Neural cell (in vitro differentiated cells): ENCODE results near the gene MYBPC1. TPM values are rescaled to one million over a fixed set of nuclear protein-coding genes. Genes with fewer than 3 reads are reported as not detected.

ENCODE experiments used
- H2AFZ ChIP-seq: fragments of 200-600, 300-800 bp; sonication (generic), shearing (Covaris generic); 2 replicates; pipeline ENCODE4 v1.6.0; 2014; ENCODE audit warnings: low read depth, mild to moderate bottlenecking, antibody characterized with exemption, low read length, moderate library complexity
- H3F3A ChIP-seq: fragments of 200-600 bp; shearing (Covaris generic); 2 replicates; pipeline ENCODE4 v1.6.1; 2016; ENCODE audit warnings: mild to moderate bottlenecking, moderate library complexity, mixed read lengths, antibody characterized with exemption, low read length; ENCODE audit not compliant: insufficient read depth, poor library complexity, severe bottlenecking
- H3K27ac ChIP-seq: fragments of 200-600, 300-800 bp; sonication (generic), shearing (Covaris generic); 2 replicates; pipeline ENCODE4 v1.5.1; 2014; ENCODE audit warnings: mild to moderate bottlenecking, low read length, moderate library complexity
- H3K27me3 ChIP-seq: fragments of 300-800, 200-600 bp; sonication (generic), shearing (Covaris generic); 2 replicates; pipeline ENCODE4 v1.6.0; 2014; ENCODE audit warnings: mild to moderate bottlenecking, low read depth, low read length, moderate library complexity; ENCODE audit not compliant: insufficient read depth
- H3K36me3 ChIP-seq: fragments of 300-800, 200-600 bp; sonication (generic), shearing (Covaris generic); 2 replicates; pipeline ENCODE4 v1.5.1; 2014; ENCODE audit warnings: mild to moderate bottlenecking, antibody characterized with exemption, low read length, moderate library complexity; ENCODE audit not compliant: insufficient read depth
- H3K4me2 ChIP-seq: fragments of 300-800, 200-600 bp; sonication (generic), shearing (Covaris generic); 2 replicates; pipeline ENCODE4 v1.6.0; 2014; ENCODE audit warnings: mild to moderate bottlenecking, low read length
- H3K4me3 ChIP-seq: fragments of 300-800, 200-600 bp; sonication (generic), shearing (Covaris generic); 2 replicates; pipeline ENCODE4 v1.5.1; 2014; ENCODE audit warnings: mild to moderate bottlenecking, low read length, moderate library complexity
- H3K79me2 ChIP-seq: fragments of 200-600 bp; shearing (Covaris generic); replicated peaks from 2 replicates; pipeline ENCODE4 v1.6.0; 2014; ENCODE audit warnings: mild to moderate bottlenecking, low read length, moderate library complexity; ENCODE audit not compliant: insufficient read depth
- H3K9ac ChIP-seq: fragments of 300-800, 200-600 bp; sonication (generic), shearing (Covaris generic); 2 replicates; pipeline ENCODE4 v1.6.1; 2016; ENCODE audit warnings: mild to moderate bottlenecking, low read length, mixed read lengths
- H3K9me2 ChIP-seq: fragments of 200-600 bp; shearing (Covaris generic); 2 replicates; pipeline ENCODE4 v1.6.1; 2016; ENCODE audit warnings: mild to moderate bottlenecking, low read length, mixed read lengths; ENCODE audit not compliant: insufficient read depth
- H3K9me3 ChIP-seq: fragments of 200-600, 300-800 bp; sonication (generic), shearing (Covaris generic); 2 replicates; pipeline ENCODE4 v1.6.1; 2016; ENCODE audit warnings: mild to moderate bottlenecking, mixed run types, low read length, moderate library complexity, mixed read lengths
- H4K20me1 ChIP-seq: fragments of 200-600 bp; shearing (Covaris generic); 2 replicates; pipeline ENCODE4 v1.6.1; 2016; ENCODE audit warnings: mild to moderate bottlenecking, mixed run types; ENCODE audit not compliant: insufficient read depth
- CTCF ChIP-seq: fragments of 450-650 bp; IDR thresholded peaks from 2 replicates; pipeline ENCODE4 v1.5.1; 2014; ENCODE audit warnings: antibody characterized with exemption, mild to moderate bottlenecking, moderate library complexity; ENCODE audit not compliant: poor library complexity, severe bottlenecking
- EP300 ChIP-seq: fragments of 450-650 bp; conservative IDR thresholded peaks from 2 replicates; pipeline ENCODE4 v1.6.1; 2014; ENCODE audit warnings: antibody characterized with exemption, mild to moderate bottlenecking, moderate library complexity; ENCODE audit not compliant: poor library complexity, severe bottlenecking
- EZH2 ChIP-seq: fragments of 200-600, 300-800 bp; shearing (Covaris generic), sonication (generic); IDR thresholded peaks from 2 replicates; pipeline ENCODE4 v1.6.1; 2014; ENCODE audit warnings: antibody characterized with exemption, low read length, borderline replicate concordance, mild to moderate bottlenecking; ENCODE audit not compliant: insufficient read depth, poor library complexity, severe bottlenecking
- MXI1 ChIP-seq: fragments of 450-650 bp; conservative IDR thresholded peaks from 2 replicates; pipeline ENCODE4 v1.6.1; 2014; ENCODE audit warnings: antibody characterized with exemption, mild to moderate bottlenecking; ENCODE audit not compliant: poor library complexity, severe bottlenecking
- POLR2AphosphoS5 ChIP-seq: IDR thresholded peaks from 2 replicates; pipeline ENCODE4 v1.6.1; 2012
- RAD21 ChIP-seq: fragments of 450-650 bp; conservative IDR thresholded peaks from 2 replicates; pipeline ENCODE4 v1.6.1; 2014; ENCODE audit warnings: antibody characterized with exemption, mild to moderate bottlenecking, moderate library complexity
- SMC3 ChIP-seq: fragments of 450-650 bp; conservative IDR thresholded peaks from 2 replicates; pipeline ENCODE4 v1.6.1; 2014; ENCODE audit warnings: antibody characterized with exemption, mild to moderate bottlenecking, moderate library complexity; ENCODE audit not compliant: poor library complexity
- TAF1 ChIP-seq: IDR thresholded peaks from 2 replicates; pipeline ENCODE4 v1.6.1; 2012; ENCODE audit warnings: low read depth
- polyA plus RNA-seq: library from polyadenylated mRNA; depleted of rRNA; stranded (reverse); fragments of >200 nt; gene quantifications from 2 replicates; pipeline ENCODE4 v1.2.3, GENCODE V29; 2014
- TF ChIP-seq, protein P1 (sequence below): IDR thresholded peaks from 2 replicates; pipeline ENCODE4 v1.6.1; 2012; ENCODE audit warnings: borderline replicate concordance

The MYBPC1 gene
- polyA plus RNA-seq, 1 donor from 2014 or later = not detected

- Histone ChIP-seq H2AFZ (no peak overlapping the region), H3K9me3 (no peaks in the 10 kb centered on the region), H3K27ac (no peak overlapping the region), H3K4me3 (no peak overlapping the region), H3K4me2 (no peak overlapping the region), H3K36me3 (no peaks in the 10 kb centered on the region), H4K20me1 (no peaks in the 10 kb centered on the region), H3F3A (no peaks in the 10 kb centered on the region), H3K9me2 (no peaks in the 10 kb centered on the region), H3K9ac (no peak overlapping the region), H3K27me3 (no peaks in the 10 kb centered on the region), H3K79me2 (no peaks in the 10 kb centered on the region)
- no peak for TF ChIP-seq EP300
- TF ChIP-seq RAD21 = no peak
- TF ChIP-seq TAF1 = no peak
- no peak for TF ChIP-seq EZH2
- no peak for TF ChIP-seq CTCF
- no peak for TF ChIP-seq MXI1
- TF ChIP-seq SMC3 = no peak
- TF ChIP-seq, protein P1, sequence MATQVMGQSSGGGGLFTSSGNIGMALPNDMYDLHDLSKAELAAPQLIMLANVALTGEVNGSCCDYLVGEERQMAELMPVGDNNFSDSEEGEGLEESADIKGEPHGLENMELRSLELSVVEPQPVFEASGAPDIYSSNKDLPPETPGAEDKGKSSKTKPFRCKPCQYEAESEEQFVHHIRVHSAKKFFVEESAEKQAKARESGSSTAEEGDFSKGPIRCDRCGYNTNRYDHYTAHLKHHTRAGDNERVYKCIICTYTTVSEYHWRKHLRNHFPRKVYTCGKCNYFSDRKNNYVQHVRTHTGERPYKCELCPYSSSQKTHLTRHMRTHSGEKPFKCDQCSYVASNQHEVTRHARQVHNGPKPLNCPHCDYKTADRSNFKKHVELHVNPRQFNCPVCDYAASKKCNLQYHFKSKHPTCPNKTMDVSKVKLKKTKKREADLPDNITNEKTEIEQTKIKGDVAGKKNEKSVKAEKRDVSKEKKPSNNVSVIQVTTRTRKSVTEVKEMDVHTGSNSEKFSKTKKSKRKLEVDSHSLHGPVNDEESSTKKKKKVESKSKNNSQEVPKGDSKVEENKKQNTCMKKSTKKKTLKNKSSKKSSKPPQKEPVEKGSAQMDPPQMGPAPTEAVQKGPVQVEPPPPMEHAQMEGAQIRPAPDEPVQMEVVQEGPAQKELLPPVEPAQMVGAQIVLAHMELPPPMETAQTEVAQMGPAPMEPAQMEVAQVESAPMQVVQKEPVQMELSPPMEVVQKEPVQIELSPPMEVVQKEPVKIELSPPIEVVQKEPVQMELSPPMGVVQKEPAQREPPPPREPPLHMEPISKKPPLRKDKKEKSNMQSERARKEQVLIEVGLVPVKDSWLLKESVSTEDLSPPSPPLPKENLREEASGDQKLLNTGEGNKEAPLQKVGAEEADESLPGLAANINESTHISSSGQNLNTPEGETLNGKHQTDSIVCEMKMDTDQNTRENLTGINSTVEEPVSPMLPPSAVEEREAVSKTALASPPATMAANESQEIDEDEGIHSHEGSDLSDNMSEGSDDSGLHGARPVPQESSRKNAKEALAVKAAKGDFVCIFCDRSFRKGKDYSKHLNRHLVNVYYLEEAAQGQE = no peak
- TF ChIP-seq POLR2AphosphoS5 = no peak
Measured at GRCh38 chr12:101596172-101596571, 1.4 kb downstream of the MYBPC1 start.

DNA sequence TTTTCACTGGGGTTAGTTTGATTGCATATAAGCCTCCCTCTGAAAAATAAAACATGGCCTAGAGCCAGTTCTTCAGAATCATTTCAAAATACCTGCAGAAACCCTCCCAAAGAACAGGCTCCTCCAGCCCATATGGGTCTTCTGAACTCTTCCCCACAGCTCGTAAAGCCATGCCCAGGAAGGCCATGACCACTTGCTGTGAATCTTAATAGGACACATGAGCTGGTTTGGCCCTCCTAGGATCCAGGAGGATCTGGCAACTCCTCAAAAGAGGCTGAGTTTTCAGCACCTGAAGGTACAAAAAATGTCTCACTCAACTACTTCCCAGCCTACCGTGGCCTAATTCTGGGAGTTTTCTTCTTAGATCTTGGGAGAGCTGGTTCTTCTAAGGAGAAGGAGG lies 2.4 kb downstream of the MYBPC1 start:
- Histone ChIP-seq H4K20me1 (no peaks in the 10 kb centered on the region), H3K9me3 (no peaks in the 10 kb centered on the region), H3F3A (no peaks in the 10 kb centered on the region), H3K27ac (no peak overlapping the region), H3K4me3 (no peak overlapping the region), H3K79me2 (no peaks in the 10 kb centered on the region), H2AFZ (no peak overlapping the region), H3K27me3 (no peaks in the 10 kb centered on the region), H3K36me3 (no peaks in the 10 kb centered on the region), H3K4me2 (no peak overlapping the region), H3K9me2 (no peaks in the 10 kb centered on the region), H3K9ac (no peak overlapping the region)
- TF ChIP-seq, protein P1 = no peak
- TF ChIP-seq RAD21 (no peak), POLR2AphosphoS5 (no peak), SMC3 (no peak), MXI1 (no peak), TAF1 (no peak)
